GM18502 (cell line): ENCODE measurements around the gene SURF6.
"Not testable (repeated sequence)": the region's sequence is repeated elsewhere in the genome, so short reads cannot be mapped to it uniquely, and the experiment has no call there.

Source experiments
- ATAC-seq: cut with Tn5 transposase; IDR thresholded peaks from one replicate; pipeline ENCODE4 v1.9.1; 2021; ENCODE audit warnings: mild to moderate bottlenecking; ENCODE audit not compliant: unreplicated experiment, poor library complexity

SURF6 gene

DNA sequence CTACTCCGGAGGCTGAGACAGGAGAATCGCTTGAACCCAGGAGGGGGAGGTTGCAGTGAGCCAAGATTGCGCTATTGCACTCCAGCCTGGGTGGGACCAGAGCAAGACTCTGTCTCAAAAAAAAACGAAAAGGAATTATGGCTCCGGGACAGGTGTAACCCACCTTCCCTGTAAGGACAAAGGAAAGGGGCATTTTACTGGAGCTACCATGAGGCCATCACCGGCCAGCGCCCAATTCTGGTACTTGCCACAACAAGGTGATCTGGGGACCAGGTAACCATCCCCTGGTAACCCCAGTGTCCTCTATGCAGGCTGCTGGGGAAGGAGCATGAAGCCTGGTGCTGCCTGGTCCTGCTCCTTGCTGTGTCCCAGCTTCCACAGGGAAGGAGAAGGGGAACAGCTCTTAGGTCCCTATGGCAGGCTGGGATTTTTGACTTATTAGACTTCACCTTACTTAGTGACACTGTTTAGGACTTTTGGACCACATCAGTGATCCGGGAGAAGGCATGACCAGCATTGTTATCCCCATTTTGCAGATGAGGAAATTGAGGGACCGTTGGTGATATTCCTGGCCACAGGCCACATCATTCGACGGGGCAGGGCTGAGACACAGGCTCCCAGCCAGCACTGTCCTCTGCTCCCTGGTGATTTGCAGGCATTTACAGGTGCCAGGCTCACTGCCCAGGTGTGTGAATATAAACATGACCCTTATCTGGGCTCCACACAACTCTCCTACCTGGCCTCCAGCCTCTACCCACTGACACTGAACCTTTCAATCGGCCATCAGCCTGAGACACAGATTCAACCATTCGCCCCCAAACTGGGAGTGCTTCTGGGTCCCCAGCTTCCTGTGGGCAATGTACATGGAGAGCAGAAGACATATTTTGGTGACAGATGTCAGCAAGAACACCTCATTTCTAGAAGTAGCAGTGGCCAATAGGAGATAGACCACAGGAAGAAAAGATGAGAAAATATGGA, 34.4 kb downstream of the SURF6 start:
- no peak for ATAC-seq

GRCh38 chr9:133299996-133300395, 36.0 kb downstream of the SURF6 start:
- ATAC-seq, result not testable (repeated sequence)

DNA sequence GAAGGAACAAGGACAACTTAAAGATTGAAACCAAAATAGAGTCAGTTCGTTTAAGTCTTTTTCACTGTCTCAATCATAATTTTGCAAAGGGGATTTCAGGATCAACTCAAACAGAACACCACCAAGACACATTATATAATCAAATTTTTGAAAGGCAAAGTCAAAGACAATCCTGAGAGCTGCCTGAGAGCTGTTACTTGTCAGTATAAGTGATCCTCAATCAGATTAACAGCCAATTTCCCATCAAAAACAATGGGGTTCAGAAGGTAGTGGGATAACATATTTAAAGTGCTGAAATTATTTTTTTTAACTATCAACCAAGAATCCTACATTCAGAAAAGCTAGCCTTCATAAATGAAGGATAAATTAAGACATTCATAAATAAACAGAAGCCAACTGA, 41.7 kb downstream of the SURF6 start:
- ATAC-seq, result no peak

DNA sequence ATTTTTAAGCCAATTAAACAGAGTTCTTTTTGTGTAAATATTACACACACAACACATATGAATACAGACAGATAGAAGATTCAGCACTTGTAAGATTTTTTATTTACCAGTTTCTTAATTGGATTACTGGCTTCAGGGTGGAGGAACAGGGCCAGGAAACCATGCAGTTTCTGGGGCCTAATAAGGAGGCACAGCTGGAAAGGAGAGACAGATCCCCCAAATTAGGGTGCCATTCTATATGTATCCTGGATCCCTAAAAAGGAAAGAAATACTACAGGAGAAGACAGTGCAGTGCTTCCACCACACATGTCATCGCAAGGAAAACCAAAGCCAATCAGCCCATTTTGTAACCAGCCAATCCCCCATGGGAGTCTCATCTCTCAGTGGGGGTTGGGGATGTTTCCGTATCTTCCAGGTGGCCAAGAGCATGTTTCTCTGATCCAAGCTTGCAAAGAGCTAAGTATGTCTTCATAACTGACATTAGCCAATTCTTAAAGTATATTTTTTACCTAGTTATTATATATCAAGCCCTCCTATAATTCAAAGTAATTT, 45.2 kb downstream of the SURF6 start:
- no peak for ATAC-seq

GRCh38 chr9:133286523-133286922, 49.5 kb downstream of the SURF6 start:
- no peak for ATAC-seq

- ATAC-seq, result no peak
Measured at GRCh38 chr9:133285252-133285775, 50.7 kb downstream of the SURF6 start.

GRCh38 chr9:133284362-133284761, 51.6 kb downstream of the SURF6 start:
- no peak for ATAC-seq

DNA sequence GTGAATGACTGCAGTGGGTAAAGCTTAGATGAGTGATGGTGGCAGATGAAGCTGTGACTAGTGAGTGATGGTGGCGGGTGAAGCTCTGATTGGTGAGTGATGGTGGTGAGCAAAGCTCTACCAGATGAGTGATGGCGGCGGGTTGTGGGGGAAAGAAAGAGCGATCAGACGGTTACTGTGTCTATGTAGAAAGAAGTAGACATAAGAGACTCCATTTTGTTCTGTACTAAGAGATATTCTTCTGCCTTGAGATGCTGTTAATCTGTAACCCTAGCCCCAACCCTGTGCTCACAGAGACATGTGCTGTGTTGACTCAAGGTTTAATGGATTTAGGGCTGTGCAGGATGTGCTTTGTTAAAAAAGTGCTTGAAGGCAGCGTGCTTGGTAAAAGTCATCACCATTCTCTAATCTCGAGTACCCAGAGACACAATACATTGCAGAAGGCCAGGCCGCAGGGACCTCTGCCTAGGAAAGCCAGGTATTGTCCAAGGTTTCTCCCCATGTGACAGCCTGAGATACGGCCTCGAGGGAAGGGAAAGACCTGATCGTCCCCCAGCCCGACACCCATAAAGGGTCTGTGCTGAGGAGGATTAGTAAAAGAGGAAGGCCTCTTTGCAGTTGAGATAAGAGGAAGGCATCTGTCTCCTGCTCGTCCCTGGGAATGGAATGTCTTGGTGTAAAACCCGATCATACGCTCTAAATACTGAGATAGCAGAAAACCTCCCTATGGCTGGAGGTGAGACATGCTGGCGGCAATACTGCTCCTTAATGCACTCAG, 52.5 kb downstream of the SURF6 start:
- not testable (repeated sequence) for ATAC-seq

DNA sequence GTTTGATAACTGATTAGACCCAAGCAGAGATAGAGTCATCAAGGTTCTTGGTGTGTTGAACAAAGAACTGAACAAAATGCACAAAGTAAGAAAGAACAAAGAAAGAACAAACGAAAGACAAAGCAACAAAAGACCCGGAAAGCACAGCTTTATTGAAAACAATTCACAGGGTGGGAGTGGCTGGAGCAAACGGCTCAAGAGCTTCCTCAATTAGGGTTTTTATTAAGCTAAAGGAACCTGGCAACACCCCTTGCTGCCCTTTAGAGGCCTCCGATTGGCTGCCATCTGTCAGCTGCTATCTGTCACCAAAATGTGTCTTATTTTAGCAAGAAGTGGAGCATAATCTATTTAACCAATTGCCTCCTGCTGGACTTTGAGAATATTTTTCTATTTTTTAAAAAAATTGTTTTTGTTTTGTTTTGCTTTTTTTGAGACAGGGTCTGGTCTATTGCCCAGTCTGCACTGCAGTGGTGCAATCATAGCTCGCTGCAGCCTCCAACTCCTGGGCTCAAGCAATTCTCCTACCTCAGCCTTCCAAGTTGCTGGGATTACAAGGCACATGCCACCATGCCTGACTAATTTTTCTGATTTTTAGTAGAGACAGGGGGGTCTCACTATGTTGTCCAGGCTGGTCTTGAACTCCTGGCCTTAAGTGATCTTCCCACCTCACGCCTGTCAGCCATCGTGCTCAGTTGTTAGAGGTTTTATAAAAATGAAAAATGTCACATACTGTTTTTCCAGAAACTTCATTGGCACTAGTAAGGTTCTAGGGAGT, 53.3 kb downstream of the SURF6 start:
- no peak for ATAC-seq

- ATAC-seq, result no peak
Measured at GRCh38 chr9:133280392-133280791, 55.6 kb downstream of the SURF6 start.
